Neural progenitor cell (in vitro differentiated cells): Measurements from ENCODE around the gene LDB3. TPM values are rescaled to one million over a fixed set of nuclear protein-coding genes. Genes with fewer than 3 reads are reported as not detected.

Experiments used
- DNase-seq: peaks from one replicate; pipeline ENCODE4 v3.0.0-alpha.2; 2016; ENCODE audit warnings: low spot score
- H2AFZ ChIP-seq: fragments of 200-600 bp; sonication (generic); replicated peaks from 2 replicates; pipeline ENCODE4 v1.6.1; 2016; ENCODE audit warnings: antibody characterized with exemption
- H3F3A ChIP-seq: fragments of 200-600 bp; sonication (generic); 2 replicates; pipeline ENCODE4 v1.6.1; 2016; ENCODE audit warnings: antibody characterized with exemption, low read depth
- H3K27ac ChIP-seq: fragments of 200-600 bp; sonication (generic); 2 replicates; pipeline ENCODE4 v1.5.1; 2016; ENCODE audit warnings: mild to moderate bottlenecking
- H3K27me3 ChIP-seq: fragments of 200-600 bp; sonication (generic); 2 replicates; pipeline ENCODE4 v1.6.1; 2016; ENCODE audit warnings: mild to moderate bottlenecking, moderate library complexity
- H3K36me3 ChIP-seq: fragments of 200-600 bp; sonication (generic); 2 replicates; pipeline ENCODE4 v1.5.1; 2016
- H3K4me1 ChIP-seq: fragments of 200-600 bp; sonication (generic); 2 replicates; pipeline ENCODE4 v1.6.1; 2016; ENCODE audit warnings: mixed run types
- H3K4me2 ChIP-seq: fragments of 200-600 bp; sonication (generic); 2 replicates; pipeline ENCODE4 v1.6.1; 2016
- H3K4me3 ChIP-seq: fragments of 200-600 bp; sonication (generic); 2 replicates; pipeline ENCODE4 v1.5.1; 2016
- H3K79me2 ChIP-seq: fragments of 200-600 bp; sonication (generic); 2 replicates; pipeline ENCODE4 v1.6.1; 2016; ENCODE audit warnings: low read depth
- H3K9ac ChIP-seq: fragments of 200-600 bp; sonication (generic); 2 replicates; pipeline ENCODE4 v1.6.1; 2016
- H3K9me3 ChIP-seq: fragments of 200-600 bp; sonication (generic); 2 replicates; pipeline ENCODE4 v1.5.1; 2016; ENCODE audit warnings: low read depth
- H4K20me1 ChIP-seq: fragments of 200-600 bp; sonication (generic); 2 replicates; pipeline ENCODE4 v1.6.1; 2016; ENCODE audit warnings: low read depth
- H3K27ac Mint-ChIP-seq: 3 replicates; pipeline ENCODE4 v1.8.0; 2021; ENCODE audit warnings: mixed read lengths
- H3K27me3 Mint-ChIP-seq: 2 replicates; pipeline ENCODE4 v1.8.0; 2022; ENCODE audit warnings: low read depth, mild to moderate bottlenecking, inconsistent platforms, moderate library complexity, mixed read lengths; ENCODE audit not compliant: insufficient read depth
- H3K36me3 Mint-ChIP-seq: 3 replicates; pipeline ENCODE4 v1.8.0; 2021; ENCODE audit warnings: mixed read lengths
- H3K4me1 Mint-ChIP-seq: 3 replicates; pipeline ENCODE4 v1.8.0; 2021; ENCODE audit warnings: mixed read lengths
- H3K4me3 Mint-ChIP-seq: 3 replicates; pipeline ENCODE4 v1.8.0; 2021; ENCODE audit warnings: mild to moderate bottlenecking, moderate library complexity, mixed read lengths
- H3K9me3 Mint-ChIP-seq: 3 replicates; pipeline ENCODE4 v1.8.0; 2020; ENCODE audit warnings: mixed read lengths
- EZH2 ChIP-seq: fragments of 200-600 bp; sonication (generic); IDR thresholded peaks from 2 replicates; pipeline ENCODE4 v1.6.1; 2017; ENCODE audit warnings: antibody characterized with exemption, mild to moderate bottlenecking, moderate library complexity
- EZH2phosphoT487 ChIP-seq: fragments of 200-600 bp; sonication (generic); IDR thresholded peaks from 2 replicates; pipeline ENCODE4 v1.6.1; 2017; ENCODE audit warnings: antibody characterized with exemption
- total RNA-seq: library from RNA; depleted of rRNA; stranded (reverse); fragments of >200 nt; gene quantifications from 2 replicates; pipeline ENCODE4 v1.2.3, GENCODE V29; 2015; ENCODE audit warnings: low replicate concordance
- TF ChIP-seq, protein P1 (sequence below): fragments of 200-600 bp; sonication (generic); IDR thresholded peaks from 2 replicates; pipeline ENCODE4 v1.5.1; 2017; ENCODE audit warnings: antibody characterized with exemption, mild to moderate bottlenecking

LDB3 gene
- total RNA-seq, 1 donor from 2014 or later: not detected

DNA sequence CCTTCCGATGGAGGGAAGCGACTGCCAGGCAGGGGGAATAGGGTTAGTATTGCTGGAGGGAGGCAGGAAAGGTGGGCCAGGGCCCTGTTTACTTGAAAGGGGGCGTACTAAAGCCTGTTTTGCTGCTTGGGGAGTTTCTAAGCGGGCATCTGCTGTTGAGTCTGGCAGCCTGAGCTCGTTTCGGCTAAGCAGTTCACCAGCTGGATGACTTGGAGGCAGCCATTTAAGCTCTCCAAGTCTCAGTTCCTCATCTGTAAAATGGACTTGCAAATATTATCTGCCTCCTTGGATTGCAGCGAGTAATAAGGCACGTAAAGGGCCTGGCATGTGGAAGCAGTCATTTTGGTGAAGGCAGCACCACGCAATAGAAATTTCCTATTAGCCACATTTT, 44.0 kb downstream of the LDB3 start:
- H3K27ac Mint-ChIP-seq: peak overlapping the region; percentile 82
- Histone ChIP-seq H3K9ac (no peak overlapping the region), H3K4me2 (peak overlapping the region; percentile 81), H3K27me3 (peaks cover 5% of the 10 kb centered on the region), H3F3A (peaks cover 26% of the 10 kb centered on the region), H3K27ac (no peak overlapping the region), H4K20me1 (no peaks in the 10 kb centered on the region), H3K79me2 (no peaks in the 10 kb centered on the region), H3K4me1 (peaks cover 27% of the 10 kb centered on the region), H3K4me3 (peak overlapping the region; percentile 68), H2AFZ (peak overlapping the region; percentile 82), H3K36me3 (no peaks in the 10 kb centered on the region), H3K9me3 (no peaks in the 10 kb centered on the region)
- peak; percentile 46 for DNase-seq
- no peaks in the 10 kb centered on the region for H3K36me3 Mint-ChIP-seq
- no peaks in the 10 kb centered on the region for H3K27me3 Mint-ChIP-seq
- TF ChIP-seq EZH2: peak; percentile 17
- TF ChIP-seq EZH2phosphoT487: no peak
- TF ChIP-seq, protein P1, sequence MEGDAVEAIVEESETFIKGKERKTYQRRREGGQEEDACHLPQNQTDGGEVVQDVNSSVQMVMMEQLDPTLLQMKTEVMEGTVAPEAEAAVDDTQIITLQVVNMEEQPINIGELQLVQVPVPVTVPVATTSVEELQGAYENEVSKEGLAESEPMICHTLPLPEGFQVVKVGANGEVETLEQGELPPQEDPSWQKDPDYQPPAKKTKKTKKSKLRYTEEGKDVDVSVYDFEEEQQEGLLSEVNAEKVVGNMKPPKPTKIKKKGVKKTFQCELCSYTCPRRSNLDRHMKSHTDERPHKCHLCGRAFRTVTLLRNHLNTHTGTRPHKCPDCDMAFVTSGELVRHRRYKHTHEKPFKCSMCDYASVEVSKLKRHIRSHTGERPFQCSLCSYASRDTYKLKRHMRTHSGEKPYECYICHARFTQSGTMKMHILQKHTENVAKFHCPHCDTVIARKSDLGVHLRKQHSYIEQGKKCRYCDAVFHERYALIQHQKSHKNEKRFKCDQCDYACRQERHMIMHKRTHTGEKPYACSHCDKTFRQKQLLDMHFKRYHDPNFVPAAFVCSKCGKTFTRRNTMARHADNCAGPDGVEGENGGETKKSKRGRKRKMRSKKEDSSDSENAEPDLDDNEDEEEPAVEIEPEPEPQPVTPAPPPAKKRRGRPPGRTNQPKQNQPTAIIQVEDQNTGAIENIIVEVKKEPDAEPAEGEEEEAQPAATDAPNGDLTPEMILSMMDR: no peak
- no peaks in the 10 kb centered on the region for H3K9me3 Mint-ChIP-seq
- H3K4me1 Mint-ChIP-seq: peaks cover 30% of the 10 kb centered on the region
- H3K4me3 Mint-ChIP-seq: peak overlapping the region; percentile 87

DNA sequence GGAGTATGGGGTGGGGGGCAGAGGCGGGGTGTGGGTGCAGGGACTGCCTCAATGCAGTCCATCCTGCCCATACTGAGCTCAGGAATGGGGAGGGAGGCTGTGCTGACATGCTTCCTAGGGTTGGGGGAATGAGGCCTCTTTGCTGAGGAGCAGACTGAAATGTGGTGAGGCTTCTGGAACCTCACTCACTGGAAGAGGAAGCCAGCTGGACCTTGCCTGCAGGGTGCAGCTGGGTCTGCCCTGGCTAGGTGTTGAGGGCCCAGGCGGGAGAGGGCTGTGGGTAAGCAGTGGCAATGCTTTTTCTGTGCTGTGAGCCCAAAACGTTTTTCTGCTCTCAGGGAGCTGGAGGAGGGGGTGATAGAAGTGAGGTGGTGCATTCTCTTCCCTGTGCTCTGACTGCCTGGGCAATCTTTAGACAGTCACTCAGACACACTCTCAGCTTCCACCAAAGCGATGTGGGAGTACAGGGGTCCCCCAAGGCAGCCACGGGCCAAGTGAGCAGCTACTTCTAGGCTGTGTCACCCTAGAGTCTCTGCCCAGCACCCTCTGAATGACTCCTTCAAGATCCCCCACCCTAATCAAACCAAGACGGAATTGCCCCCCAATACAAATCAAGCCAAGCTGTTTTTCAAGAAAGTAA, 47.0 kb downstream of the LDB3 start:
- Mint-ChIP-seq H3K4me3 (no peak overlapping the region), H3K4me1 (peaks cover 14% of the 10 kb centered on the region), H3K27me3 (peaks cover 8% of the 10 kb centered on the region), H3K9me3 (no peaks in the 10 kb centered on the region), H3K27ac (no peak overlapping the region), H3K36me3 (no peaks in the 10 kb centered on the region)
- TF ChIP-seq EZH2phosphoT487 (no peak), EZH2 (no peak)
- TF ChIP-seq, protein P1: no peak
- H4K20me1 ChIP-seq: no peaks in the 10 kb centered on the region
- no peak for DNase-seq
- no peaks in the 10 kb centered on the region for H3K79me2 ChIP-seq
- no peaks in the 10 kb centered on the region for H3K36me3 ChIP-seq
- H3K9ac ChIP-seq: no peak overlapping the region
- H3K9me3 ChIP-seq: no peaks in the 10 kb centered on the region
- H3K27ac ChIP-seq: no peak overlapping the region
- H3K4me2 ChIP-seq: no peak overlapping the region
- H3K27me3 ChIP-seq: peaks cover 5% of the 10 kb centered on the region
- peaks cover 21% of the 10 kb centered on the region for H3F3A ChIP-seq
- H3K4me3 ChIP-seq: no peak overlapping the region
- H2AFZ ChIP-seq: no peak overlapping the region
- peaks cover 7% of the 10 kb centered on the region for H3K4me1 ChIP-seq

DNA sequence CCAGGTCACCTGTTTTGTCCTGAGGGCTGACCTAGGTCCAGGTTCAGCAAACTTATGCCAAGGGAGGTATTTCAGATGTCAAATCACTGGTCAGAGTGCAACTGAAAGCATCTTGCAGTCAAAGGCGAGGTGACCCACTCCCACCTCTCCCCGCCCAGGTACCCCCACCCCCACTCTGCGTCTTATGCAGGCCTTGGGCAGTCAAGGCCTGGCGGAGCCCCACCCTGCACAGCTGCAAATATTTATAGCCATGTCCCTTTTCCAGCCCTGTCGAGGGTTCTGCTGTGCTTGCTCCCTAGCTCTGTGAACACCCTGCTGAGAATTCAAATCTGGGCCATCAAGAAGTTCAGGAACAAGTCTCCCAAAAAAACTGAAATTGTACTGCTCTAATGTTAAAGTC, 47.5 kb downstream of the LDB3 start:
- H3K9me3 Mint-ChIP-seq: no peaks in the 10 kb centered on the region
- no peaks in the 10 kb centered on the region for H3K36me3 ChIP-seq
- peaks cover 18% of the 10 kb centered on the region for H3F3A ChIP-seq
- DNase-seq: no peak
- peaks cover 9% of the 10 kb centered on the region for H3K4me1 Mint-ChIP-seq
- peaks cover 5% of the 10 kb centered on the region for H3K27me3 ChIP-seq
- no peak overlapping the region for H3K4me3 Mint-ChIP-seq
- no peak overlapping the region for H3K9ac ChIP-seq
- peaks cover 7% of the 10 kb centered on the region for H3K4me1 ChIP-seq
- H3K36me3 Mint-ChIP-seq: no peaks in the 10 kb centered on the region
- H2AFZ ChIP-seq: no peak overlapping the region
- H3K9me3 ChIP-seq: no peaks in the 10 kb centered on the region
- no peak overlapping the region for H3K27ac ChIP-seq
- no peak overlapping the region for H3K27ac Mint-ChIP-seq
- no peaks in the 10 kb centered on the region for H3K79me2 ChIP-seq
- peaks cover 8% of the 10 kb centered on the region for H3K27me3 Mint-ChIP-seq
- H4K20me1 ChIP-seq: no peaks in the 10 kb centered on the region
- TF ChIP-seq EZH2: no peak
- TF ChIP-seq EZH2phosphoT487: no peak
- TF ChIP-seq, protein P1: no peak
- no peak overlapping the region for H3K4me3 ChIP-seq
- H3K4me2 ChIP-seq: no peak overlapping the region
